IPS-20b (cell line): Measurements from ENCODE around the gene SGCD.

Experiments
- H3K27ac ChIP-seq: one replicate; pipeline ENCODE4 v1.5.1; 2013; ENCODE audit warnings: low read length
- H3K27me3 ChIP-seq: 2 replicates; pipeline ENCODE4 v1.6.1; 2013; ENCODE audit warnings: mild to moderate bottlenecking, low read length, inconsistent platforms; ENCODE audit not compliant: insufficient read depth
- H3K36me3 ChIP-seq: 2 replicates; pipeline ENCODE4 v1.6.1; 2013; ENCODE audit warnings: low read depth, mild to moderate bottlenecking, inconsistent platforms, low read length, moderate library complexity; ENCODE audit not compliant: insufficient read depth
- H3K4me1 ChIP-seq: 2 replicates; pipeline ENCODE4 v1.6.1; 2013; ENCODE audit warnings: mild to moderate bottlenecking, control low read depth, inconsistent platforms, low read length, moderate library complexity; ENCODE audit not compliant: insufficient read depth
- H3K4me3 ChIP-seq: 2 replicates; pipeline ENCODE4 v1.5.1; 2013; ENCODE audit warnings: mild to moderate bottlenecking, low read length, inconsistent platforms
- H3K9ac ChIP-seq: 2 replicates; pipeline ENCODE4 v1.6.1; 2013; ENCODE audit warnings: low read depth, mild to moderate bottlenecking, inconsistent platforms, low read length, moderate library complexity
- H3K9me3 ChIP-seq: 2 replicates; pipeline ENCODE4 v1.6.1; 2013; ENCODE audit warnings: mild to moderate bottlenecking, low read depth, low read length, inconsistent platforms; ENCODE audit not compliant: insufficient read depth

Gene SGCD

DNA sequence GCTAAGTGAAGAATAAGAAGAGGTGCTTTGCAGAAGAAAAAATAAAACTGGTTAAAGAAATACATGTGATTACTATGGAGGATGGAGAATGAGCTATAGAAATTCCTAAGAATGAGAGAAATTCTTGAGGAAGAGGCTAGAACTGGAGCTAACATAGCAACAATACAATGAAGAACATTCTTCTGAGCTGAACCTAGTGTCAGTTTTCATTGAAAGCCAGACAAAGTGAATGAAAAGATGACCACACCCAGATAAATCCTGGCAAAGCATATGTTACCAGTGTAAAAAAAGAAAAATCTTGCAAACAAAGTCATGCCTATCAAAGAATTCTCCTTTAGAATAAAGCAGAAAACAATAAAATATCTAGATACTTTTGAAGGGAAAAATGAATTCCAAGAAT, 39.6 kb downstream of the SGCD start:
- Histone ChIP-seq H3K27ac (no peak overlapping the region), H3K36me3 (no peaks in the 10 kb centered on the region), H3K9me3 (no peaks in the 10 kb centered on the region), H3K4me3 (no peak overlapping the region), H3K27me3 (no peaks in the 10 kb centered on the region), H3K4me1 (no peaks in the 10 kb centered on the region), H3K9ac (no peak overlapping the region)

DNA sequence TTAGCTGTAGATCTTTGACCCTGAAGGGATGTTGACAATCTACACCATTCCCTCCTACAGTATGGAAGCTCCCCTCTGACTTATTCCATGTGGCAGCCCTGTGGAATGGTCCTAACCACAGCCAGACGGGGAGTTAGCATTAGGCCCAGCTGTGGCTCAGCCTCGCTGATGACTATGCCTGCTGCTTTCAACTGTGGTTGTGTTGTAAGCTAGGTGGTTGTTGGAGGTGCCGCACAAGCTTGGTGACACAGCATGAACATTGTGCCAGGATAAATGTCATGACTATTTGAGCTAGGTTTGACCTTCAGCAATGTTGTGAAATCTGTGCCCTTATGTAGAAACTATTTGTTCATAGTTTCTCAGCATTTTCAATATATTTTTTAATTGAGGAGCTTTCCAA, 40.6 kb downstream of the SGCD start:
- no peak overlapping the region for H3K27ac ChIP-seq
- H3K9ac ChIP-seq: no peak overlapping the region
- no peaks in the 10 kb centered on the region for H3K4me1 ChIP-seq
- no peaks in the 10 kb centered on the region for H3K36me3 ChIP-seq
- no peaks in the 10 kb centered on the region for H3K27me3 ChIP-seq
- H3K9me3 ChIP-seq: no peaks in the 10 kb centered on the region
- H3K4me3 ChIP-seq: no peak overlapping the region

DNA sequence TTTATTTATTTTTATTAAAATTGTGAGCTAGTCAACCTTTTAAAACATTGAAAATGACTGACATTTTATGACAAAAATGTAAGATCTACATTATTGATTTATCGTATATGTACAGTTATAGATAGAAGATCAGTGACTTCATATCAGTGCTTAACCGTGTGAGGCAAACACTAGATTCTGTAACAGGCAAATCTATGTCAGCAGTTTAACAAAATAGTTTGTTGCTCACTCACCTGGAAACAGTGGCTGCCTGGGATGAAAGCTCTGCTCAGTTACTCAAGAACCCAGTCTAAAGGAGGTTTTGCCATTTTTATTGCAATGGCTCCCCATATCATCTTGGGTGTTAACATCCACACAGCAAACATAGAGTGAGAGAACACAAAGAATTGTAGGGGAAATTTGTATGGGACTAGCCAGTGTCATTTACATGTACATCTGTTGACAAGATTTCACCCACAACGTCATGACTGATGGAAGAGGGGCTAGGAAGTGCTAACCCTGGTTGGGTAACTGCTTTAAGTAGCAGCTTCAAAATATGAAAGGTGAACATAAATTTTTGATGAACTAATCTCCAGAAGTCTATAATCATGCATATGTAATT, 49.0 kb downstream of the SGCD start:
- Histone ChIP-seq H3K9ac (no peak overlapping the region), H3K4me1 (no peaks in the 10 kb centered on the region), H3K27me3 (no peaks in the 10 kb centered on the region), H3K27ac (no peak overlapping the region), H3K4me3 (no peak overlapping the region), H3K36me3 (no peaks in the 10 kb centered on the region), H3K9me3 (no peaks in the 10 kb centered on the region)

- Histone ChIP-seq H3K27me3 (no peaks in the 10 kb centered on the region), H3K36me3 (no peaks in the 10 kb centered on the region), H3K4me3 (no peak overlapping the region), H3K27ac (no peak overlapping the region), H3K9me3 (no peaks in the 10 kb centered on the region), H3K9ac (no peak overlapping the region), H3K4me1 (no peaks in the 10 kb centered on the region)
These were observed 49.8 kb downstream of the SGCD start for GRCh38 chr5:156376751-156377150.

- Histone ChIP-seq H3K27me3 (no peaks in the 10 kb centered on the region), H3K4me3 (no peak overlapping the region), H3K4me1 (no peaks in the 10 kb centered on the region), H3K9me3 (no peaks in the 10 kb centered on the region), H3K36me3 (no peaks in the 10 kb centered on the region), H3K27ac (no peak overlapping the region), H3K9ac (no peak overlapping the region)
These were observed 51.2 kb downstream of the SGCD start for GRCh38 chr5:156378159-156378558.

DNA sequence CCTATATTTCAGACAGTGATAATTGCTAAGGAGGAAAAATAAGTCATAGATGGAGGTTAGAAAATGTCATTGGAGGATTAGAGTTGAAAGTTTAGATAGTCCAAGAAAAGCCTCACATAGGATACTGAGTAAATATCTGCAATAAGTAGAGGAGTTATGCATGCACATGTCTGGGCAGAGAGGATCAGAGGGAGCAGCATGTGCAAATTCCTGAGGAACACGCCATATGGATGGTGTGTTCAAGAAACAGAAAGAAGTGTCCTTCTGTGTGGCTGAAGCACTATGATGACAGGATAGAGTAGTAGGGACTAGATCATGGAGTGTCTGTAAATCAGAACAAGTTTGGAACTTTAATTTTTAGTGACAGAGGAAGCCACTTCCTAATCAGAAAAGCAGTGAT, 52.2 kb downstream of the SGCD start:
- H3K27me3 ChIP-seq: no peaks in the 10 kb centered on the region
- H3K4me3 ChIP-seq: no peak overlapping the region
- H3K36me3 ChIP-seq: no peaks in the 10 kb centered on the region
- H3K9me3 ChIP-seq: no peaks in the 10 kb centered on the region
- H3K9ac ChIP-seq: no peak overlapping the region
- H3K4me1 ChIP-seq: no peaks in the 10 kb centered on the region
- no peak overlapping the region for H3K27ac ChIP-seq

GRCh38 chr5:156380848-156381247, 53.9 kb downstream of the SGCD start:
- Histone ChIP-seq H3K27me3 (no peaks in the 10 kb centered on the region), H3K9ac (no peak overlapping the region), H3K9me3 (no peaks in the 10 kb centered on the region), H3K36me3 (no peaks in the 10 kb centered on the region), H3K4me1 (no peaks in the 10 kb centered on the region), H3K4me3 (no peak overlapping the region), H3K27ac (no peak overlapping the region)

DNA sequence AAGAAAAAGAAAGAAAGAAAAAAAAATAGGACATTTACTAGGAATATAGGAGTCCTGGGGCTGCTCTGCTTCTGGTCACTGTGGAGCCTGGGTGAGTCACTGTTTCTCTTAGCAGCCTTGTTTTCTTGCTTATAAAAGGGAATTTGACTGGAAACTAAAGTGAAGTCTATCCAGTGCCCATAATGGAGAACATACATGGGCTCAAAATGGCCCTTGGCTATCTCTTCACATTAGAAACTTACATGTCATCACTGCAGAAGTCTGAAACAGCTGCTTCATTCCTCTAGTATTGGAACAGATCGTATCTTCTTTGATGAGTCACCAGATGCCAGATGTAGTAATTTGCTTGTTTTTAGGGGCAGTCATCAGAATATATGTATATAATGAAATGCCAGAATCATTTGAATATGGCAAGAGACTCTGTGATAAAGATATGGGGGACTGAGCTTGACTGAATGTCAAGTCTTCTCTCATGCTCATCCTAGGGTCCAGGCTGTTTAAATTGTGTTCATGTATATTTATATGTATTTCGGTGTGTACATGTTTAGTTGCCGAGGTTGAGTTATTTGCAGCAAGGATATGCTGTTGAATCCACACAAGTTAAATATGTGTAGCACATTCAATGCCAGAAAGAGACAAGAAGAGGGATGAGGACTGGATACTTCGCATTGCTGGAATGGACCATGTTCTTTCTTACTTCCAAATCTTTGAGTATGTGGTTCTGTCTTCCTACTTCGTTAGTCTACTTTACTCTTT, 56.7 kb downstream of the SGCD start:
- Histone ChIP-seq H3K27ac (no peak overlapping the region), H3K27me3 (no peaks in the 10 kb centered on the region), H3K9me3 (no peaks in the 10 kb centered on the region), H3K4me3 (no peak overlapping the region), H3K4me1 (no peaks in the 10 kb centered on the region), H3K9ac (no peak overlapping the region), H3K36me3 (no peaks in the 10 kb centered on the region)

- Histone ChIP-seq H3K27me3 (no peaks in the 10 kb centered on the region), H3K4me3 (no peak overlapping the region), H3K9me3 (no peaks in the 10 kb centered on the region), H3K36me3 (no peaks in the 10 kb centered on the region), H3K4me1 (no peaks in the 10 kb centered on the region), H3K27ac (no peak overlapping the region), H3K9ac (no peak overlapping the region)
These were observed 58.5 kb downstream of the SGCD start for GRCh38 chr5:156385416-156385815.

GRCh38 chr5:156386976-156387375, 60.0 kb downstream of the SGCD start:
- H3K36me3 ChIP-seq: no peaks in the 10 kb centered on the region
- H3K9ac ChIP-seq: no peak overlapping the region
- no peaks in the 10 kb centered on the region for H3K9me3 ChIP-seq

GRCh38 chr5:156387391-156387790, 60.4 kb downstream of the SGCD start:
- H3K9me3 ChIP-seq: no peaks in the 10 kb centered on the region
- no peak overlapping the region for H3K4me3 ChIP-seq
- H3K9ac ChIP-seq: no peak overlapping the region
- no peaks in the 10 kb centered on the region for H3K27me3 ChIP-seq
- no peaks in the 10 kb centered on the region for H3K4me1 ChIP-seq
- H3K36me3 ChIP-seq: no peaks in the 10 kb centered on the region
- H3K27ac ChIP-seq: no peak overlapping the region

More at GRCh38 chr5:156386976-156387375, 60.0 kb downstream of the SGCD start:
- no peaks in the 10 kb centered on the region for H3K27me3 ChIP-seq
- no peak overlapping the region for H3K4me3 ChIP-seq
- no peak overlapping the region for H3K27ac ChIP-seq
- H3K4me1 ChIP-seq: no peaks in the 10 kb centered on the region

- Histone ChIP-seq H3K36me3 (no peaks in the 10 kb centered on the region), H3K4me3 (no peak overlapping the region), H3K27ac (no peak overlapping the region), H3K9me3 (no peaks in the 10 kb centered on the region), H3K4me1 (no peaks in the 10 kb centered on the region), H3K27me3 (no peaks in the 10 kb centered on the region), H3K9ac (no peak overlapping the region)
These were observed 61.3 kb downstream of the SGCD start for GRCh38 chr5:156388233-156388632.
